MCF 10A (cell line): ENCODE results near the gene COMMD4. TPM values are rescaled to one million over a fixed set of nuclear protein-coding genes. Genes with fewer than 3 reads are reported as not detected.

Source experiments
- BruUV-seq: library from RNA; stranded (reverse); fragments of 400-500 nt; replicated peaks from 2 replicates; lab custom pipeline; 2021; lab: Mats Ljungman, UMichigan
- CTCF ChIA-PET: fragments of 300-600 bp; sonication (Branson Sonifier 250); formaldehyde crosslinking; extraction: SDS; loops from one replicate; lab custom pipeline; 2021; ENCODE audit warnings: antibody characterized with exemption, inconsistent platforms; lab: Yijun Ruan, JAX
- POLR2A ChIA-PET: fragments of 300-600, 350-650 bp; sonication (Branson Sonifier 250); formaldehyde crosslinking; extraction: SDS; loops from one replicate; lab custom pipeline; 2020; ENCODE audit warnings: antibody characterized with exemption, inconsistent platforms; lab: Yijun Ruan, JAX
- DNase-seq: peaks from one replicate; pipeline ENCODE4 v3.0.0-alpha.2; 2018; ENCODE audit not compliant: unreplicated experiment
- H3K27ac Mint-ChIP-seq: one replicate; pipeline ENCODE4 v1.8.0; 2022; ENCODE audit warnings: mild to moderate bottlenecking, low read depth, mixed read lengths; ENCODE audit not compliant: unreplicated experiment
- H3K27me3 Mint-ChIP-seq: one replicate; pipeline ENCODE4 v1.8.0; 2022; ENCODE audit warnings: mixed read lengths; ENCODE audit not compliant: insufficient read depth, unreplicated experiment
- H3K36me3 Mint-ChIP-seq: one replicate; pipeline ENCODE4 v1.8.0; 2022; ENCODE audit warnings: mild to moderate bottlenecking, moderate library complexity, mixed read lengths; ENCODE audit not compliant: insufficient read depth, unreplicated experiment
- H3K4me1 Mint-ChIP-seq: one replicate; pipeline ENCODE4 v1.8.0; 2022; ENCODE audit warnings: mixed read lengths; ENCODE audit not compliant: insufficient read depth, unreplicated experiment
- H3K4me3 Mint-ChIP-seq: one replicate; pipeline ENCODE4 v1.8.0; 2022; ENCODE audit warnings: mild to moderate bottlenecking, moderate library complexity, mixed read lengths; ENCODE audit not compliant: unreplicated experiment
- H3K9me3 Mint-ChIP-seq: one replicate; pipeline ENCODE4 v1.8.0; 2022; ENCODE audit warnings: mixed read lengths; ENCODE audit not compliant: unreplicated experiment
- CTCF ChIP-seq: fragments of 200-600 bp; IDR thresholded peaks from one replicate; pipeline ENCODE4 v1.8.0; 2022; ENCODE audit warnings: antibody characterized with exemption, mild to moderate bottlenecking; ENCODE audit not compliant: unreplicated experiment
- intact Hi-C: fragments of 100-400 bp; cut with micrococcal nuclease; formaldehyde crosslinking; loops from 2 replicates; pipeline ENCODE4 v1.14.1; 2022
- total RNA-seq: library from RNA; stranded (reverse); gene quantifications from 2 replicates; pipeline ENCODE4 v1.2.3, GENCODE V29; 2022

Gene COMMD4
- total RNA-seq, 1 experiment from 2014 or later: 47.3 TPM

- CTCF ChIA-PET: no interaction called here
- no peak overlapping the region for H3K4me3 Mint-ChIP-seq
- no peaks in the 10 kb centered on the region for H3K9me3 Mint-ChIP-seq
- no peak overlapping the region for H3K27ac Mint-ChIP-seq
- no peak for DNase-seq
- peaks cover 32% of the 10 kb centered on the region for H3K36me3 Mint-ChIP-seq
- peaks cover 5% of the 10 kb centered on the region for H3K4me1 Mint-ChIP-seq
- intact Hi-C loops: no loop called here
- no peaks in the 10 kb centered on the region for H3K27me3 Mint-ChIP-seq
- POLR2A ChIA-PET: interaction anchor here (0.6 to 1.5 kb wide), 4 partner anchors 11 to 105 kb away, joined by 4 to 6 read pairs (median 4); partner anchors contain the start of gene COMMD4
- no peak for TF ChIP-seq CTCF
- TSS peak; percentile 7 for BruUV-seq
Measured at GRCh38 chr15:75350601-75351361, 14.9 kb downstream of the COMMD4 start.

DNA sequence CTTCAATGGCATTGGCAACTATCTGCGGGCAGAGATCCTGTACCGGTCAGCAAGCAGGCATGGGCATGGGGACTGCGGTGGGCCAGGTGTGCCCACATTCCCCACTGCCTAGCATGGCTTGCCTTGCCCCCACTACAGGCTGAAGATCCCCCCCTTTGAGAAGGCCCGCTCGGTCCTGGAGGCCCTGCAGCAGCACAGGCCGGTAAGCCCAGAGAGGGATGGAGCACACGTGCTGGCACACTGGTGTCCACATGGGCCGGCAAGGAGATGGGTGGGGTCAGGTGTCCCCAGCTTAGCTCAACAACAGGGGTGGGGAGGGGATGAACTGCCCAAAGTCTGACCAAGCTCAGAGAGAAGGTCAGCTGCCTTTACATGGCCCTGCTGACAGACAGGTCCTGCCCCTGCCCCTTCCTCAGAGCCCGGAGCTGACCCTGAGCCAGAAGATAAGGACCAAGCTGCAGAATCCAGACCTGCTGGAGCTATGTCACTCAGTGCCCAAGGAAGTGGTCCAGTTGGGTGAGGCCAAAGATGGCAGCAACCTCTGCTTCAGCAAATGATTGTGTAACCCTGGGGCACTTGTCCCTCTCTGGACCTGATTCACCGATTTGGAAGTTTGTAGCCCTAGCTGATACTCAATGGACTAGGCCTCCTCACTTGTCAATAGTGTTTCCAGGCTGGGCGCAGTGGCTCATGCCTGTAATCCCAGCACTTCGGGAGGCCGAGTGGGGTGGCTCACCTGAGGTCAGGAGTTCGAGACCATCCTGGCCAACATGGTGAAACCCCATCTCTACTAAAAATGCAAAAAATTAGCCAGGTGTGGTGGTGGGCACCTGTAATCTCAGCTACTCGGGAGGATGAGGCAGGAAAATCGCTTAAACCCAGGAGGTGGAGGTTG, 16.6 kb downstream of the COMMD4 start:
- Mint-ChIP-seq H3K9me3 (no peaks in the 10 kb centered on the region), H3K27me3 (no peaks in the 10 kb centered on the region)

DNA sequence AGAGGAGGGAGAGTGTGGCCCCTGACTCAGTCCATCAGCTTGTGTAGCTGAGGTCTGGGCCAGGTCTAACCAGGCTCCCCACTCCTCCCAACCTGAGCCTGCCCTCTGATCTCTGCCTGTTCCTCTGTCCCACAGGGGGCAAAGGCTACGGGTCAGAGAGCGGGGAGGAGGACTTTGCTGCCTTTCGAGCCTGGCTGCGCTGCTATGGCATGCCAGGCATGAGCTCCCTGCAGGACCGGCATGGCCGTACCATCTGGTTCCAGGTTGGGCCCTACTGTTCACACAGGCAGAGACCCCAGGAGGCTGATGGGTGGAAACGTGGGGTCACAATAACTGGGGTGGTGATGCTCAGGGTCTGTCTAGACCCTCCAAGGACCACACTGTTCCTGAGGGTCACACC, 17.7 kb downstream of the COMMD4 start:
- no peak for DNase-seq
- no peak for TF ChIP-seq CTCF
- intact Hi-C loops: no loop called here
- H3K36me3 Mint-ChIP-seq: peaks cover 49% of the 10 kb centered on the region
- no peaks in the 10 kb centered on the region for H3K27me3 Mint-ChIP-seq
- ChIA-PET CTCF (interaction anchor here (2.4 kb wide), 1 partner anchor 14 kb away, joined by 23 read pairs; the partner anchor contains the start of gene MAN2C1), POLR2A (interaction anchor here (0.9 to 1.8 kb wide), 2 partner anchors 15 to 18 kb away, joined by 3 to 5 read pairs; partner anchors contain the start of gene MAN2C1)
- H3K27ac Mint-ChIP-seq: no peak overlapping the region
- BruUV-seq: no TSS peak
- no peaks in the 10 kb centered on the region for H3K4me1 Mint-ChIP-seq
- H3K4me3 Mint-ChIP-seq: no peak overlapping the region
- no peaks in the 10 kb centered on the region for H3K9me3 Mint-ChIP-seq

More for the DNA sequence above, 16.6 kb downstream of the COMMD4 start:
- ChIA-PET POLR2A (interaction anchor here (0.6 to 0.9 kb wide), 4 partner anchors 16 to 339 kb away, joined by 3 to 6 read pairs (median 4); partner anchors contain the start of gene MAN2C1), CTCF (interaction anchor here (2.4 kb wide), 1 partner anchor 15 kb away, joined by 23 read pairs; the partner anchor contains the start of gene MAN2C1)
- DNase-seq: no peak
- H3K27ac Mint-ChIP-seq: no peak overlapping the region
- no peak for TF ChIP-seq CTCF
- peaks cover 40% of the 10 kb centered on the region for H3K36me3 Mint-ChIP-seq
- no peak overlapping the region for H3K4me3 Mint-ChIP-seq
- H3K4me1 Mint-ChIP-seq: peaks cover 5% of the 10 kb centered on the region
- no TSS peak for BruUV-seq
- intact Hi-C loops: no loop called here
